K562 (cell line): ENCODE results near the gene KCNMB3. TPM values are rescaled to one million over a fixed set of nuclear protein-coding genes. Genes with fewer than 3 reads are reported as not detected.

Experiments
- CXXC5 ChIP-seq: fragments of 250-450 bp; sonication (Bioruptor Pico); IDR thresholded peaks from 2 replicates; pipeline ENCODE4 v1.8.0; 2022; ENCODE audit warnings: inconsistent platforms, mild to moderate bottlenecking, moderate library complexity
- FOSL1 ChIP-seq: fragments of 200-800 bp; sonication (Bioruptor generic); conservative IDR thresholded peaks from 2 replicates; pipeline ENCODE4 v1.6.1; 2016; ENCODE audit warnings: missing genetic modification characterization, missing compliant biosample characterization
- GATAD2A ChIP-seq: fragments of 450-650 bp; IDR thresholded peaks from 2 replicates; pipeline ENCODE4 v1.6.1; 2017
- MYNN ChIP-seq, 2 experiments: sonication (generic); formaldehyde crosslinking in 1 of 2; IDR thresholded peaks; 2 replicates each; pipeline versions ENCODE4 v1.5.0 to v1.6.1; 2016 to 2020; ENCODE audit warnings: antibody characterized with exemption in 1 of 2, missing genetic modification reagents in 1 of 2
- POLR2G ChIP-seq: fragments of 200-400 bp; formaldehyde crosslinking; IDR thresholded peaks from 2 replicates; pipeline ENCODE4 v1.6.1; 2017; ENCODE audit warnings: low read depth, mild to moderate bottlenecking, antibody characterized with exemption, low read length, moderate library complexity
- RBFOX2 ChIP-seq: fragments of 200-400 bp; formaldehyde crosslinking; IDR thresholded peaks from 2 replicates; pipeline ENCODE4 v1.6.1; 2017; ENCODE audit warnings: low read depth, mild to moderate bottlenecking, low read length, moderate library complexity
- polyA plus RNA-seq, 8 experiments: library from polyadenylated mRNA; depleted of rRNA in 4 of 8; stranded (reverse) in 5 of 8; unstranded in 3 of 8; fragments of >200 nt; fragmentation: Nextera tagmentation in 2 of 8; fragmentation: Illumina TruSeq in 1 of 8; extraction: Ambion mirVana in 2 of 8; extraction: Trizol in 1 of 8; gene quantifications; 2 replicates each; pipeline versions ENCODE4 v1.2.1 to v1.2.3, GENCODE V29; 2011 to 2014; ENCODE audit warnings: inconsistent platforms in 1 of 8, missing spikeins in 1 of 8
- total RNA-seq, 7 experiments: library from RNA; depleted of rRNA in 6 of 7; stranded (reverse); fragments of >200 nt in 6 of 7; fragmentation: Illumina TruSeq in 2 of 7; extraction: Trizol in 2 of 7; gene quantifications; 2 replicates each; pipeline versions ENCODE4 v1.2.1 to v1.2.3, GENCODE V29; 2011 to 2021; ENCODE audit warnings: low replicate concordance in 1 of 7
- TF ChIP-seq, protein P1 (sequence below): sonication (generic); formaldehyde crosslinking; IDR thresholded peaks from 2 replicates; pipeline ENCODE4 v1.8.0; 2023; ENCODE audit warnings: missing genetic modification reagents, mild to moderate bottlenecking, borderline replicate concordance
- TF ChIP-seq, protein P2 (sequence below): fragments of 450-650 bp; IDR thresholded peaks from 2 replicates; pipeline ENCODE4 v1.6.1; 2018; ENCODE audit not compliant: partially characterized antibody
- TF ChIP-seq, protein P3 (sequence below): fragments of 250-450 bp; sonication (Bioruptor Pico); IDR thresholded peaks from 2 replicates; pipeline ENCODE4 v1.4.0; 2020; ENCODE audit warnings: mild to moderate bottlenecking, moderate library complexity
- TF ChIP-seq, protein P4 (sequence below): IDR thresholded peaks from 3 replicates; pipeline ENCODE4 v1.6.1; 2011; ENCODE audit warnings: borderline replicate concordance, mild to moderate bottlenecking, moderate library complexity; ENCODE audit not compliant: insufficient read length; ENCODE audit errors: extremely low read depth

Gene KCNMB3
- total and polyA plus RNA-seq, 9 of the 15 experiments (the other 6 are each of a cell fraction or from before 2014, with no cell fraction given), result 7.0 to 21.1 (median 14.3) TPM

DNA sequence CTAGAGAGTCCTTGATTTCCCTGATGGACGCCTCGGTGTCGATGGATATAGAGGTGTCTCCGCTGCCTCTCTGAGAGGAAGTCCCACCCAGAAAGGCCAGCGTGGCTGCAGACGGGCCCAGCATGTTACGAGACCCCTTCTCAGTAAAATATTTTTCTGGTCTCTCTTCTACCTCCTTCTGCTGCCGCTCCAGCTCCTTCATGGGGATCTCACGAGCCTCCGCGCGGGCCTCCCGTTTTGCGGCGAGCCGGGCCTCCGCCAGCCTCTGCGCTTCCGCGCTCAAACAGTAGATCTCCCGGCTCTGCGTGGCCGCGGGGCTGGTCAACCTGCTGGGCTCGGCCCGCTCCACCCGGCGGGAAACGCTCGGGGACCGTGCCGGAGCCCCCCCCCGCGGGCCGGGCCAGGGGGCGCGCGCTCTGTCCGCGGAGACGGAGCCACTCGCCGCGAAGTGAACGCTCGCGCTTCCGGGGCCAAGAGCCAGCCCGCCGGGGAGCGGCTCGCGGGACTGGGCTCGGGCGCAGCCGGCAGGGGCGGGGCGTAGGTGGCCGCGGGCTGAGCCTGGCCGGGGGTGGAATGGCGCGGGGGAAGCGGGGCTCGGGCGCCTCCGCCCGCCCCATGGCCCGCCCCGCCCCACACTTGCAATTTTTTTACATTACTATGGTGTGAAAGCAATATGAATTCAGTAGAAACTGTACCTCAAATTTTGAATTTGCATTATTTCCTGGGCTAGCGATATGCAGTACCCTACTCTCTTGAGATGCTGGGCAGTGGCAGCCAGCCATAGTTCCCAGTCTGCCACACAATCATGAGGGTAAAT, 10.2 kb upstream of the KCNMB3 start (continued):
- TF ChIP-seq, protein P1, sequence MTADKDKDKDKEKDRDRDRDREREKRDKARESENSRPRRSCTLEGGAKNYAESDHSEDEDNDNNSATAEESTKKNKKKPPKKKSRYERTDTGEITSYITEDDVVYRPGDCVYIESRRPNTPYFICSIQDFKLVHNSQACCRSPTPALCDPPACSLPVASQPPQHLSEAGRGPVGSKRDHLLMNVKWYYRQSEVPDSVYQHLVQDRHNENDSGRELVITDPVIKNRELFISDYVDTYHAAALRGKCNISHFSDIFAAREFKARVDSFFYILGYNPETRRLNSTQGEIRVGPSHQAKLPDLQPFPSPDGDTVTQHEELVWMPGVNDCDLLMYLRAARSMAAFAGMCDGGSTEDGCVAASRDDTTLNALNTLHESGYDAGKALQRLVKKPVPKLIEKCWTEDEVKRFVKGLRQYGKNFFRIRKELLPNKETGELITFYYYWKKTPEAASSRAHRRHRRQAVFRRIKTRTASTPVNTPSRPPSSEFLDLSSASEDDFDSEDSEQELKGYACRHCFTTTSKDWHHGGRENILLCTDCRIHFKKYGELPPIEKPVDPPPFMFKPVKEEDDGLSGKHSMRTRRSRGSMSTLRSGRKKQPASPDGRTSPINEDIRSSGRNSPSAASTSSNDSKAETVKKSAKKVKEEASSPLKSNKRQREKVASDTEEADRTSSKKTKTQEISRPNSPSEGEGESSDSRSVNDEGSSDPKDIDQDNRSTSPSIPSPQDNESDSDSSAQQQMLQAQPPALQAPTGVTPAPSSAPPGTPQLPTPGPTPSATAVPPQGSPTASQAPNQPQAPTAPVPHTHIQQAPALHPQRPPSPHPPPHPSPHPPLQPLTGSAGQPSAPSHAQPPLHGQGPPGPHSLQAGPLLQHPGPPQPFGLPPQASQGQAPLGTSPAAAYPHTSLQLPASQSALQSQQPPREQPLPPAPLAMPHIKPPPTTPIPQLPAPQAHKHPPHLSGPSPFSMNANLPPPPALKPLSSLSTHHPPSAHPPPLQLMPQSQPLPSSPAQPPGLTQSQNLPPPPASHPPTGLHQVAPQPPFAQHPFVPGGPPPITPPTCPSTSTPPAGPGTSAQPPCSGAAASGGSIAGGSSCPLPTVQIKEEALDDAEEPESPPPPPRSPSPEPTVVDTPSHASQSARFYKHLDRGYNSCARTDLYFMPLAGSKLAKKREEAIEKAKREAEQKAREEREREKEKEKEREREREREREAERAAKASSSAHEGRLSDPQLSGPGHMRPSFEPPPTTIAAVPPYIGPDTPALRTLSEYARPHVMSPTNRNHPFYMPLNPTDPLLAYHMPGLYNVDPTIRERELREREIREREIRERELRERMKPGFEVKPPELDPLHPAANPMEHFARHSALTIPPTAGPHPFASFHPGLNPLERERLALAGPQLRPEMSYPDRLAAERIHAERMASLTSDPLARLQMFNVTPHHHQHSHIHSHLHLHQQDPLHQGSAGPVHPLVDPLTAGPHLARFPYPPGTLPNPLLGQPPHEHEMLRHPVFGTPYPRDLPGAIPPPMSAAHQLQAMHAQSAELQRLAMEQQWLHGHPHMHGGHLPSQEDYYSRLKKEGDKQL (CRISPR knock-in tag), result 0 out of 2 replicates have a peak, but pooled peaks have one; percentile 20
- TF ChIP-seq RBFOX2 (peak; percentile 95), GATAD2A (0 out of 2 replicates have a peak, but pooled peaks have one; percentile 40), FOSL1 (peak; percentile 45), MYNN (IDR thresholded peaks at IDR 0.05) (no peak), MYNN (CRISPR knock-in tag; IDR thresholded peaks at IDR 0.05) (no peak), CXXC5 (CRISPR knock-in tag) (peak; percentile 90), POLR2G (peak; percentile 97)
- TF ChIP-seq, protein P2, sequence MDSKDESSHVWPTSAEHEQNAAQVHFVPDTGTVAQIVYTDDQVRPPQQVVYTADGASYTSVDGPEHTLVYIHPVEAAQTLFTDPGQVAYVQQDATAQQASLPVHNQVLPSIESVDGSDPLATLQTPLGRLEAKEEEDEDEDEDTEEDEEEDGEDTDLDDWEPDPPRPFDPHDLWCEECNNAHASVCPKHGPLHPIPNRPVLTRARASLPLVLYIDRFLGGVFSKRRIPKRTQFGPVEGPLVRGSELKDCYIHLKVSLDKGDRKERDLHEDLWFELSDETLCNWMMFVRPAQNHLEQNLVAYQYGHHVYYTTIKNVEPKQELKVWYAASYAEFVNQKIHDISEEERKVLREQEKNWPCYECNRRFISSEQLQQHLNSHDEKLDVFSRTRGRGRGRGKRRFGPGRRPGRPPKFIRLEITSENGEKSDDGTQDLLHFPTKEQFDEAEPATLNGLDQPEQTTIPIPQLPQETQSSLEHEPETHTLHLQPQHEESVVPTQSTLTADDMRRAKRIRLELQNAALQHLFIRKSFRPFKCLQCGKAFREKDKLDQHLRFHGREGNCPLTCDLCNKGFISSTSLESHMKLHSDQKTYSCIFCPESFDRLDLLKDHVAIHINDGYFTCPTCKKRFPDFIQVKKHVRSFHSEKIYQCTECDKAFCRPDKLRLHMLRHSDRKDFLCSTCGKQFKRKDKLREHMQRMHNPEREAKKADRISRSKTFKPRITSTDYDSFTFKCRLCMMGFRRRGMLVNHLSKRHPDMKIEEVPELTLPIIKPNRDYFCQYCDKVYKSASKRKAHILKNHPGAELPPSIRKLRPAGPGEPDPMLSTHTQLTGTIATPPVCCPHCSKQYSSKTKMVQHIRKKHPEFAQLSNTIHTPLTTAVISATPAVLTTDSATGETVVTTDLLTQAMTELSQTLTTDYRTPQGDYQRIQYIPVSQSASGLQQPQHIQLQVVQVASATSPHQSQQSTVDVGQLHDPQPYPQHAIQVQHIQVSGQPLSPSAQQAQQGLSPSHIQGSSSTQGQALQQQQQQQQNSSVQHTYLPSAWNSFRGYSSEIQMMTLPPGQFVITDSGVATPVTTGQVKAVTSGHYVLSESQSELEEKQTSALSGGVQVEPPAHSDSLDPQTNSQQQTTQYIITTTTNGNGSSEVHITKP, result peak; percentile 16
- TF ChIP-seq, protein P3, sequence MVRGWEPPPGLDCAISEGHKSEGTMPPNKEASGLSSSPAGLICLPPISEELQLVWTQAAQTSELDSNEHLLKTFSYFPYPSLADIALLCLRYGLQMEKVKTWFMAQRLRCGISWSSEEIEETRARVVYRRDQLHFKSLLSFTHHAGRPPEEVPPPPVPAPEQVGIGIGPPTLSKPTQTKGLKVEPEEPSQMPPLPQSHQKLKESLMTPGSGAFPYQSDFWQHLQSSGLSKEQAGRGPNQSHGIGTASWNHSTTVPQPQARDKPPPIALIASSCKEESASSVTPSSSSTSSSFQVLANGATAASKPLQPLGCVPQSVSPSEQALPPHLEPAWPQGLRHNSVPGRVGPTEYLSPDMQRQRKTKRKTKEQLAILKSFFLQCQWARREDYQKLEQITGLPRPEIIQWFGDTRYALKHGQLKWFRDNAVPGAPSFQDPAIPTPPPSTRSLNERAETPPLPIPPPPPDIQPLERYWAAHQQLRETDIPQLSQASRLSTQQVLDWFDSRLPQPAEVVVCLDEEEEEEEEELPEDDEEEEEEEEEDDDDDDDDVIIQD (CRISPR knock-in tag), result peak; percentile 82; the same call in 1 of the 2 replicates
- TF ChIP-seq, protein P4, sequence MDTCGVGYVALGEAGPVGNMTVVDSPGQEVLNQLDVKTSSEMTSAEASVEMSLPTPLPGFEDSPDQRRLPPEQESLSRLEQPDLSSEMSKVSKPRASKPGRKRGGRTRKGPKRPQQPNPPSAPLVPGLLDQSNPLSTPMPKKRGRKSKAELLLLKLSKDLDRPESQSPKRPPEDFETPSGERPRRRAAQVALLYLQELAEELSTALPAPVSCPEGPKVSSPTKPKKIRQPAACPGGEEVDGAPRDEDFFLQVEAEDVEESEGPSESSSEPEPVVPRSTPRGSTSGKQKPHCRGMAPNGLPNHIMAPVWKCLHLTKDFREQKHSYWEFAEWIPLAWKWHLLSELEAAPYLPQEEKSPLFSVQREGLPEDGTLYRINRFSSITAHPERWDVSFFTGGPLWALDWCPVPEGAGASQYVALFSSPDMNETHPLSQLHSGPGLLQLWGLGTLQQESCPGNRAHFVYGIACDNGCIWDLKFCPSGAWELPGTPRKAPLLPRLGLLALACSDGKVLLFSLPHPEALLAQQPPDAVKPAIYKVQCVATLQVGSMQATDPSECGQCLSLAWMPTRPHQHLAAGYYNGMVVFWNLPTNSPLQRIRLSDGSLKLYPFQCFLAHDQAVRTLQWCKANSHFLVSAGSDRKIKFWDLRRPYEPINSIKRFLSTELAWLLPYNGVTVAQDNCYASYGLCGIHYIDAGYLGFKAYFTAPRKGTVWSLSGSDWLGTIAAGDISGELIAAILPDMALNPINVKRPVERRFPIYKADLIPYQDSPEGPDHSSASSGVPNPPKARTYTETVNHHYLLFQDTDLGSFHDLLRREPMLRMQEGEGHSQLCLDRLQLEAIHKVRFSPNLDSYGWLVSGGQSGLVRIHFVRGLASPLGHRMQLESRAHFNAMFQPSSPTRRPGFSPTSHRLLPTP, result no peak
